Spleen (tissue), 7 donors: ENCODE results near the gene ART1.

ENCODE experiments used
- CTCF ChIP-seq, 11 experiments: fragments of 200-600 bp in 7 of 11; fragments of 450-650 bp in 4 of 11; sonication (generic) in 4 of 11; IDR thresholded peaks in 8 of 11; conservative IDR thresholded peaks in 3 of 11; 1 replicate in 7 of 11; 2 replicates in 4 of 11; pipeline versions ENCODE4 v1.4.0 to v1.8.0; 2016 to 2021; ENCODE audit warnings: antibody characterized with exemption in 11 of 11, inconsistent platforms in 4 of 11, mild to moderate bottlenecking in 1 of 11
- POLR2A ChIP-seq, 3 donors: fragments of 450-650 bp; IDR thresholded peaks; one replicate each; pipeline ENCODE4 v1.5.1; 2017; ENCODE audit warnings: antibody characterized with exemption in 3 of 3, mild to moderate bottlenecking in 1 of 3
- POLR2AphosphoS5 ChIP-seq, 3 donors: sonication (generic); formaldehyde crosslinking; IDR thresholded peaks; one replicate each; pipeline ENCODE4 v1.5.1; 2017; ENCODE audit warnings: antibody characterized with exemption in 3 of 3
- donor health status: DM: no; HTN: no; CAD: no; lungs with moderate emphysema.
- donor health status: DM: no; HTN: no; CAD: no.
- donor health status: DM: no; HTN: no; CAD: no.

GRCh38 chr11:3700410-3700809 is 55.5 kb downstream of the ART1 start:
- no peak for TF ChIP-seq CTCF (IDR thresholded peaks at IDR 0.05 in 8 of 11, conservative IDR thresholded peaks at IDR 0.05 in 3 of 11)
- TF ChIP-seq POLR2A (IDR thresholded peaks at IDR 0.05) = no peak
- TF ChIP-seq POLR2AphosphoS5 (IDR thresholded peaks at IDR 0.05) = no peak
